HepG2 (cell line): ENCODE measurements around the gene EFEMP2. TPM values are rescaled to one million over a fixed set of nuclear protein-coding genes. Genes with fewer than 3 reads are reported as not detected.

ENCODE experiments used
- AHR ChIP-seq: IDR thresholded peaks from 2 replicates; pipeline ENCODE4 v1.6.1; 2018; ENCODE audit warnings: missing genetic modification reagents, missing compliant biosample characterization
- CCDC6 ChIP-seq: sonication (generic); formaldehyde crosslinking; IDR thresholded peaks from 2 replicates; pipeline ENCODE4 v1.8.1; 2022; ENCODE audit warnings: mild to moderate bottlenecking, missing genetic modification reagents, moderate library complexity
- FOXO1 ChIP-seq: sonication (generic); formaldehyde crosslinking; IDR thresholded peaks from 2 replicates; pipeline ENCODE4 v1.4.0; 2020; ENCODE audit warnings: missing genetic modification reagents
- KAT2B ChIP-seq: fragments of 150-350 bp; IDR thresholded peaks from 2 replicates; pipeline ENCODE4 v1.6.1; 2014; ENCODE audit warnings: low read depth, low read length, borderline replicate concordance
- NFKB2 ChIP-seq: sonication (generic); formaldehyde crosslinking; IDR thresholded peaks from 2 replicates; pipeline ENCODE4 v1.4.0; 2020; ENCODE audit warnings: missing genetic modification reagents, borderline replicate concordance
- NR0B2 ChIP-seq: sonication (generic); formaldehyde crosslinking; IDR thresholded peaks from 2 replicates; pipeline ENCODE4 v1.4.0; 2020; ENCODE audit warnings: mild to moderate bottlenecking, missing genetic modification reagents
- RAD21 ChIP-seq: fragments of 450-650 bp; formaldehyde crosslinking; IDR thresholded peaks from 2 replicates; pipeline ENCODE4 v1.5.0; 2020; ENCODE audit warnings: mild to moderate bottlenecking
- RFXANK ChIP-seq: IDR thresholded peaks from 2 replicates; pipeline ENCODE4 v1.6.1; 2016
- ZBTB40 ChIP-seq, 2 experiments: fragments of 450-650 bp in 1 of 2; sonication (generic) in 1 of 2; formaldehyde crosslinking in 1 of 2; IDR thresholded peaks; 2 replicates each; pipeline versions ENCODE4 v1.6.1 to v1.8.0; 2016 to 2022; ENCODE audit warnings: antibody characterized with exemption in 1 of 2, mild to moderate bottlenecking in 1 of 2, missing genetic modification reagents in 1 of 2
- ZBTB42 ChIP-seq: sonication (generic); formaldehyde crosslinking; IDR thresholded peaks from 2 replicates; pipeline ENCODE4 v1.5.0; 2020; ENCODE audit warnings: mild to moderate bottlenecking, missing genetic modification reagents
- ZNF12 ChIP-seq: sonication (generic); formaldehyde crosslinking; IDR thresholded peaks from 2 replicates; pipeline ENCODE4 v1.5.0; 2020; ENCODE audit warnings: missing genetic modification reagents
- ZNF225 ChIP-seq: sonication (generic); formaldehyde crosslinking; IDR thresholded peaks from 2 replicates; pipeline ENCODE4 v1.4.0; 2020; ENCODE audit warnings: mild to moderate bottlenecking, missing genetic modification reagents
- ZNF3 ChIP-seq: IDR thresholded peaks from 2 replicates; pipeline ENCODE4 v1.7.0; 2017; ENCODE audit warnings: inconsistent platforms
- ZNF543 ChIP-seq: sonication (generic); formaldehyde crosslinking; IDR thresholded peaks from 2 replicates; pipeline ENCODE4 v1.4.0; 2020; ENCODE audit warnings: mild to moderate bottlenecking, missing genetic modification reagents
- ZNF563 ChIP-seq: sonication (generic); formaldehyde crosslinking; IDR thresholded peaks from 2 replicates; pipeline ENCODE4 v1.8.0; 2022; ENCODE audit warnings: mild to moderate bottlenecking, moderate library complexity, missing genetic modification reagents
- ZNF678 ChIP-seq: sonication (generic); formaldehyde crosslinking; IDR thresholded peaks from 2 replicates; pipeline ENCODE4 v1.4.0; 2020; ENCODE audit warnings: mild to moderate bottlenecking, missing genetic modification reagents
- polyA plus RNA-seq, 8 experiments: library from polyadenylated mRNA; depleted of rRNA in 3 of 8; stranded (reverse) in 7 of 8; unstranded in 1 of 8; fragments of >200 nt; fragmentation: Illumina TruSeq in 4 of 8; extraction: Trizol in 4 of 8; gene quantifications; 2 replicates each; pipeline versions ENCODE4 v1.2.1 to v1.2.3, GENCODE V29; 2011 to 2016; ENCODE audit warnings: low read depth in 4 of 8, missing spikeins in 1 of 8, mixed read lengths in 1 of 8; ENCODE audit not compliant: insufficient read depth in 1 of 8
- total RNA-seq, 5 experiments: library from RNA; depleted of rRNA; stranded (reverse); fragments of >200 nt; fragmentation: Illumina TruSeq; extraction: Trizol; gene quantifications; 2 replicates each; pipeline ENCODE4 v1.2.3, GENCODE V29; 2016; ENCODE audit warnings: low read depth in 1 of 5
- TF ChIP-seq, protein P1 (sequence below): sonication (generic); formaldehyde crosslinking; IDR thresholded peaks from 2 replicates; pipeline ENCODE4 v1.5.0; 2020; ENCODE audit warnings: missing genetic modification reagents
- TF ChIP-seq, protein P2 (sequence below): sonication (generic); formaldehyde crosslinking; IDR thresholded peaks from 2 replicates; pipeline ENCODE4 v1.5.0; 2020; ENCODE audit warnings: missing genetic modification reagents, mild to moderate bottlenecking, borderline replicate concordance

Gene EFEMP2
- total and polyA plus RNA-seq, 2 of the 13 experiments (the other 11 are each of a cell fraction or from before 2014, with no cell fraction given), result 7.4 to 29.7 TPM

DNA sequence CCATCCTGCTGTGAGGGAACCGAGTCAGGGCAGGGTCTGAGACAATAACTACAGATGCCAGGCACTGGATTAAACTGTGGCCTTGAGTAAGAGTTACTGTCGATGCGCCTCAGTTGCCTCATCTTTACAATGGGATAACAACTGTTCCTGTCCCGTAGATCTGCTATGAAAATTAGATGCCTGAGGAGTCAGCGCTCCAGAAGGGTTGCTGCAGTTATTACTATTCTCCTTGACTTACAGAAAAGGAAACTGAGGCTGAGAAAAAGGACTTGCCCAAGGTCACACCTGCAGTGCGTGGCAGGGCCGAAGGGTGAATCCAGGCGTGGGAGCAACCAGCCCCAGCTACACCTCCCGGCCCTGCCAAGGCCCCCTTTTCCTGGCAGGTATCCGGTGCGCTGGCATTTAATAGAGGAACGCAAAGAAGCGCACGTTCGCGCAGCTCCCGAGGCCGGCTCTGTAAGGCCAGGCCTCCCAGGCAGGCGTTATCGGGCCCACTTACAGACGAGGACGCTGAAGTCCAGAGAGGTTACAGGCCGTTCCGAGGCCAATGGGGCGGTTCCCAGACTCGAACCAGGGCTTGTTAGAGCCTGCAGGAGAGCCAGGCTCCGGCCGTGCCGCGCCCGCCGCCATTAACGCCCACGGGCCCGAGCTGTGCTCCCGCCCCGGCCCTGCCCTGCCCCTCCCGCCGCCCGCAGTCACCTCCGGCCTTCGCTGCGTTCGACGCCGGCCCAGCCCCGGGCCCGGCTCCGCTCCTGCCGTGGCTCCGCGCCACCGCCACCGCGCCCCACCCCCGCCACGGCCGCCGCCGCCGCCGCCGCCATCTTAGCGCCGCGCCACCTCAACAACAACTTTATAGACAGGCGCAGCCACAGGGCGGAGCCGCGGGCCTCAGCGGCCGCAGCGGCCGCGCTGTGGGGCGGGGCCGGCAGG, 45.9 kb upstream of the EFEMP2 start, which contains the start of gene C11orf68 (continued):
- TF ChIP-seq NFKB2 (CRISPR knock-in tag), result 0 out of 2 replicates have a peak, but pooled peaks have one; percentile 57
- TF ChIP-seq ZNF563 (CRISPR knock-in tag), result peak; percentile 17; the same call in 1 of the 2 replicates
- TF ChIP-seq ZBTB42, result no peak
- TF ChIP-seq AHR, result no peak; the same call in 1 of the 2 replicates
- TF ChIP-seq, protein P1, sequence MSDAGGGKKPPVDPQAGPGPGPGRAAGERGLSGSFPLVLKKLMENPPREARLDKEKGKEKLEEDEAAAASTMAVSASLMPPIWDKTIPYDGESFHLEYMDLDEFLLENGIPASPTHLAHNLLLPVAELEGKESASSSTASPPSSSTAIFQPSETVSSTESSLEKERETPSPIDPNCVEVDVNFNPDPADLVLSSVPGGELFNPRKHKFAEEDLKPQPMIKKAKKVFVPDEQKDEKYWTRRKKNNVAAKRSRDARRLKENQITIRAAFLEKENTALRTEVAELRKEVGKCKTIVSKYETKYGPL (CRISPR knock-in tag), result no peak
- no peak for TF ChIP-seq ZNF225 (CRISPR knock-in tag)
- TF ChIP-seq, protein P2, sequence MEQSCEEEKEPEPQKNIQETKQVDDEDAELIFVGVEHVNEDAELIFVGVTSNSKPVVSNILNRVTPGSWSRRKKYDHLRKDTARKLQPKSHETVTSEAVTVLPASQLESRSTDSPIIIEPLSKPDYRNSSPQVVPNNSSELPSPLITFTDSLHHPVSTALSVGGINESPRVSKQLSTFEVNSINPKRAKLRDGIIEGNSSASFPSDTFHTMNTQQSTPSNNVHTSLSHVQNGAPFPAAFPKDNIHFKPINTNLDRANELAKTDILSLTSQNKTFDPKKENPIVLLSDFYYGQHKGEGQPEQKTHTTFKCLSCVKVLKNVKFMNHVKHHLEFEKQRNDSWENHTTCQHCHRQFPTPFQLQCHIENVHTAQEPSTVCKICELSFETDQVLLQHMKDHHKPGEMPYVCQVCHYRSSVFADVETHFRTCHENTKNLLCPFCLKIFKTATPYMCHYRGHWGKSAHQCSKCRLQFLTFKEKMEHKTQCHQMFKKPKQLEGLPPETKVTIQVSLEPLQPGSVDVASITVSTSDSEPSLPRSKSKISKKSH, result no peak
- no peak for TF ChIP-seq FOXO1 (CRISPR knock-in tag)
- no peak for TF ChIP-seq ZNF12 (CRISPR knock-in tag)
- 0 out of 2 replicates have a peak, but pooled peaks have one; percentile 34 for TF ChIP-seq CCDC6 (CRISPR knock-in tag)
- TF ChIP-seq RFXANK, result no peak
- TF ChIP-seq ZNF678 (CRISPR knock-in tag), result no peak
- TF ChIP-seq ZNF543 (CRISPR knock-in tag), result no peak
- no peak for TF ChIP-seq KAT2B
- TF ChIP-seq NR0B2 (CRISPR knock-in tag), result no peak
- 0 out of 2 replicates have a peak, but pooled peaks have one; percentile 15 for TF ChIP-seq RAD21 (CRISPR knock-in tag)
- TF ChIP-seq ZNF3 (CRISPR knock-in tag), result no peak
- TF ChIP-seq ZBTB40 (IDR thresholded peaks at IDR 0.05), result peak; percentile 69
- TF ChIP-seq ZBTB40 (CRISPR knock-in tag; IDR thresholded peaks at IDR 0.05), result peak; percentile 99
